ENCODE measurements around the gene SPART.
"Not testable (repeated sequence)": the region's sequence is repeated elsewhere in the genome, so short reads cannot be mapped to it uniquely, and the experiment has no call there.

SPART gene

DNA sequence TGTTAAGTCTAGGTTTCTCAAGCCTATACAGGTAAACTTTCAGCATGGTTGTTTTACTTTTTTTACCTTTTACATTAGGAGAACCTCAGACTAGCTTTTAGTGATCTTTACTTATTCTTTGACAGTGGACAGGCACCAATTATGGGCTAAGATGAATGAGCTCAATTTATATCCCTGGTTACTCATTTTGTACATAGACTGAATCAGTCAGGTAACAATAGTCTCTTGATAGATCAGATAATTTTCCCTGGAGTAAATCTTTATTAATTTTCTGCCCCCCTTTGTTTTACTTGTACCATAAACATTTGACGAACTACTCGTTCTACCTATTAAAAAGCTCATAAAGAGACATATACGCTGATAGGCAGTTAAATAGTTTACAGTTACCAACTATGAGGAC is 22.8 kb downstream of the SPART start:
- no peak overlapping the region for H3K4me3 ChIP-seq (ENCODE audit: low read depth, low read length)
- DNase-seq, result no peak
- no peaks in the 10 kb centered on the region for H3K36me3 ChIP-seq
- TF ChIP-seq, protein P1, sequence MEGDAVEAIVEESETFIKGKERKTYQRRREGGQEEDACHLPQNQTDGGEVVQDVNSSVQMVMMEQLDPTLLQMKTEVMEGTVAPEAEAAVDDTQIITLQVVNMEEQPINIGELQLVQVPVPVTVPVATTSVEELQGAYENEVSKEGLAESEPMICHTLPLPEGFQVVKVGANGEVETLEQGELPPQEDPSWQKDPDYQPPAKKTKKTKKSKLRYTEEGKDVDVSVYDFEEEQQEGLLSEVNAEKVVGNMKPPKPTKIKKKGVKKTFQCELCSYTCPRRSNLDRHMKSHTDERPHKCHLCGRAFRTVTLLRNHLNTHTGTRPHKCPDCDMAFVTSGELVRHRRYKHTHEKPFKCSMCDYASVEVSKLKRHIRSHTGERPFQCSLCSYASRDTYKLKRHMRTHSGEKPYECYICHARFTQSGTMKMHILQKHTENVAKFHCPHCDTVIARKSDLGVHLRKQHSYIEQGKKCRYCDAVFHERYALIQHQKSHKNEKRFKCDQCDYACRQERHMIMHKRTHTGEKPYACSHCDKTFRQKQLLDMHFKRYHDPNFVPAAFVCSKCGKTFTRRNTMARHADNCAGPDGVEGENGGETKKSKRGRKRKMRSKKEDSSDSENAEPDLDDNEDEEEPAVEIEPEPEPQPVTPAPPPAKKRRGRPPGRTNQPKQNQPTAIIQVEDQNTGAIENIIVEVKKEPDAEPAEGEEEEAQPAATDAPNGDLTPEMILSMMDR (IDR thresholded peaks at IDR 0.05; ENCODE audit: low read depth, low read length), result no peak
- H3K27me3 ChIP-seq (ENCODE audit: insufficient read depth, low read depth, severe bottlenecking), result no peaks in the 10 kb centered on the region
- no peaks in the 10 kb centered on the region for H3K9me3 ChIP-seq (ENCODE audit: severe bottlenecking)
- H3K27ac ChIP-seq, result no peak overlapping the region

DNA sequence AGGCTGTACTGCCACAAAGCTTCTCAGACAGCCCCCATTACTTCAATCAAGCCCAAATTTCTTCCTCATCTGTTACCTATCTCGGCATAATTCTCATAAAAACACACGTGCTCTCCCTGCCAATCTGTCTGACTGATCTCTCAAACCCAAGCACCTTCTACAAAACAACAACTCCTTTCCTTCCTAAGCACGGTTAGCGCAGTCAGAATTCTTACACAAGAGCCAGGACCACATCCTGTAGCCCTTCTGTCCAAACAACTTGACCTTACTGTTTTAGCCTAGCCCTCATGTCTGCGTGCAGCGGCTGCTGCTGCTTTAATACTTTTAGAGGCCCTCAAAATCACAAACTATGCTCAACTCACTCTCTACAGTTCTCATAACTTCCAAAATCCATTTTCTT is 26.4 kb downstream of the SPART start:
- not testable (repeated sequence) for DNase-seq; H3K9me3 ChIP-seq (ENCODE audit: severe bottlenecking)

DNA sequence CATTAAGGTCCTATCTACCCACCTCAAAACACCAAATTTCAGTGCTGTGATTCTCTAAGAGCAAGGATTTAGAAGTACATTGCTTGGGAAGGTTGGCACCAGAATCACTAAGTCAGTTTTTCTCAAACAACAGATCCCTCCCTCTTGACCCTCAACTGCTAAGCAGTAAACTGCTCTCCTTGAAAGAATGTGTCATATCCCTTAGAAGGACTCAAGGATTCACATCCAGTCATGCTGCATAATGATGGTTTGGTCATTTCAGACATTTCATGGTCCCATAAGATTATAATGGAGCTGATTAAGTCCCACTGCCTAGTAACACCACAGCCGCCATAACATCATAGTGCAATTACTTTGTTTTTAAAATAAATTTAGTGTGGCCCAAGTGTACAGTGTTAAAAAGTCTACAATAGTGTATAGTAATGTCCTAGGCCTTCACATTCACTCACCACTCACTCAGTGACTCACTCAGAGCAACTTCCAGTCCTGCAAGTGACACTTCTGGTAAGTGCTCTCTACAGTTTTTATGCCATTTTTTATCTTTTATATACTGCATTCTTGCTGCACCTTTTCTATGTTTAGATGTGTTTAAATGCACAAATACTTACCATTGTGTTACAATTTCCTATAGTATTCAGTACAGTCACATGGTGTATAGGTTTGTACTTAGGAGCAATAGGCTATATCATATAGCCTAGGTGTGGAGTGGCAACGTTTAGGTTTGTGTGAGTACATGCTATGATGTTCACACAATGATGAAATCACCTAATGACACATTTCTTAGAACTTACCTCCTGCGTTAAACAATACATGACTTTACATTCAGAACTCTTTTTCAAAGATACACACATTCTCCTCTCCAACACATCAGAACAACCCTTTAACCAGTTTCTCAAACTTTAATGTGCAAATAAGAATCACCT is 32.9 kb downstream of the SPART start:
- Histone ChIP-seq H3K36me3 (peaks cover 3% of the 10 kb centered on the region; the same call in 1 of the 2 replicates), H3K27ac (no peak overlapping the region), H3K9me3 (ENCODE audit: severe bottlenecking) (no peaks in the 10 kb centered on the region), H3K4me3 (ENCODE audit: low read depth, low read length) (no peak overlapping the region), H3K27me3 (ENCODE audit: insufficient read depth, low read depth, severe bottlenecking) (no peaks in the 10 kb centered on the region)
- TF ChIP-seq, protein P1 (IDR thresholded peaks at IDR 0.05; ENCODE audit: low read depth, low read length), result no peak
- no peak for DNase-seq

More for the DNA sequence above, 26.4 kb downstream of the SPART start:
- H3K36me3 ChIP-seq; H3K27me3 ChIP-seq (ENCODE audit: insufficient read depth, low read depth, severe bottlenecking); H3K27ac ChIP-seq; H3K4me3 ChIP-seq (ENCODE audit: low read depth, low read length): not testable (repeated sequence)

DNA sequence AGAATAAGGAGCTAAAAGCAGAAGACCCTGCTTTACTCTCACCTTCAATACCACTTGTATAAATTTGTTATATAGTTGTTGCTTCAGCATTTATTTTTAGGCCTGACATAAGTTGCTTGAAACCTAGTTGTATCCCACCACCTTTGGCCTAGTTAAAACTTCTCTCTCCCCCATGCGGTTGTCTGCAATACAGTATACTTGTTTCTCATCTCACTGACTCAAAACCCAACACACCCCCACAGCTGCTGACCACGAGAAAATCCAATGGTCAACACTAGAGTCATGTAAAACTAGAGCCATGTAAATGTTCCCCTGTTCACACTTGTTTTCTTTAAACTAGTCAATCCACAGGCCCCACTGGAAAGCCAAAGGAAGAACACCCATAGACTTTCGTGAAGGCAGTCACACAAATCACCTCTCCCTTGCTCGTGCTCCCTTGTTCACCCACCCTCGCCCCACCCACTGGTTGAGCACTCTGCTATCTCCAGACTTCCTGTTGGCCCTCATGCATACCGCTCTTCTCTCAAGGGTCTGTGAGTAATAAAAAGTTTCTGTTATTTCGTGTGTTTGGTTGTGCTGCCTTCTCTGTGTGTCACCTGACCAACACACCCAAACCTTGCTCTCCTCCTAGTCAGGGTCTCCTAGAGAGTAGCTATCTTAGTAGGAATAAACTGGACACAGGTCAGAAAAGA is 35.6 kb downstream of the SPART start:
- TF ChIP-seq, protein P1 (IDR thresholded peaks at IDR 0.05; ENCODE audit: low read depth, low read length), result no peak
- Histone ChIP-seq H3K4me3 (ENCODE audit: low read depth, low read length) (no peak overlapping the region), H3K36me3 (peaks cover 3% of the 10 kb centered on the region; the same call in 1 of the 2 replicates), H3K27ac (no peak overlapping the region), H3K27me3 (ENCODE audit: insufficient read depth, low read depth, severe bottlenecking) (no peaks in the 10 kb centered on the region), H3K9me3 (ENCODE audit: severe bottlenecking) (no peaks in the 10 kb centered on the region)
- DNase-seq, result no peak

DNA sequence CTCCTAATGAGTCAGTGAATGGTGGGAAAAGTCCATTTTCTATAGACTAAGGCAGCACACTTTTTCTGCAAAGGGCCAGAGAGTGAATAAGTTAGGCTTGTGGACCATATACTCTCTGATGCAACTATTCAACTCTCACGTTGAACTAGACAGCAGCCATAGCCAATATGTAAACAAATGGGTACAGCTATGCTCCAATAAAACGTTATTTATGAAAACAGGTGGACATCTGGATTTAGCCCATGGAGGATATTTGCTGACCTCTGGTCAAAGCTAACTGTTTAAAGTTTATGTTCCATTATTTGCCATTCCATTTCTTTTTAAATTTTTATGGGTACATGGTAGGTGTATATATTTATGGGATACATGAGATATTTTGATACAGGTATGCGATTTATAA is 43.9 kb downstream of the SPART start:
- H3K27me3 ChIP-seq (ENCODE audit: insufficient read depth, low read depth, severe bottlenecking), result no peaks in the 10 kb centered on the region
- no peak overlapping the region for H3K27ac ChIP-seq
- H3K9me3 ChIP-seq (ENCODE audit: severe bottlenecking), result no peaks in the 10 kb centered on the region
- TF ChIP-seq, protein P1 (IDR thresholded peaks at IDR 0.05; ENCODE audit: low read depth, low read length), result no peak
- H3K36me3 ChIP-seq, result no peaks in the 10 kb centered on the region
- H3K4me3 ChIP-seq (ENCODE audit: low read depth, low read length), result no peak overlapping the region
- DNase-seq, result no peak

DNA sequence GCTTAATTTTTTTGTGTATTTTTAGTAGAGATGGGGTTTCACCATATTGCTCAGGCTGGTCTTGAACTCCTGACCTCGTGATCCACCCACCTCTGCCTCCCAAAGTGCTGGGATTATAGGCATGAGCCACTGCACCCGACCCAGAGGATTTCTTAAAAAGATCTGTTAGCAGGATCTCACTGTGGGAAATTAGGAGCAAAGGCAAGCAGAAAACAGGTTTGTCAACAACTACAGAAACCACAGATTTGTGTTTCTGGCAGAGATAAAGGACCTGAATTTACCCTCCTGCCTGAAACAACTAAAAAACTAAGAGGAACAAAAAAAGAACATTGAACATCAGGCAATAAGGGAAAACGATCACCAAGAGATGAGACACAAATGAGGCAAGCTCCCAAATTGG is 46.7 kb downstream of the SPART start:
- H3K9me3 ChIP-seq (ENCODE audit: severe bottlenecking); DNase-seq; H3K36me3 ChIP-seq; H3K27me3 ChIP-seq (ENCODE audit: insufficient read depth, low read depth, severe bottlenecking); H3K27ac ChIP-seq; H3K4me3 ChIP-seq (ENCODE audit: low read depth, low read length): not testable (repeated sequence)
